Cerebellar nuclear complex (tissue), 1 donor: Measurements from ENCODE around the gene TRIM47.
"Not testable (repeated sequence)": the region's sequence is repeated elsewhere in the genome, so short reads cannot be mapped to it uniquely, and the experiment has no call there.

Experiments used
- DNase-seq, 2 experiments: peaks; one replicate each; lab custom pipeline; 2025; lab: John Stamatoyannopoulos, UW

TRIM47 gene

GRCh38 chr17:75870228-75870627 lies 8.2 kb downstream of the TRIM47 start:
- not testable (repeated sequence) for DNase-seq

GRCh38 chr17:75869282-75870141 lies 8.9 kb downstream of the TRIM47 start:
- DNase-seq = no peak

DNA sequence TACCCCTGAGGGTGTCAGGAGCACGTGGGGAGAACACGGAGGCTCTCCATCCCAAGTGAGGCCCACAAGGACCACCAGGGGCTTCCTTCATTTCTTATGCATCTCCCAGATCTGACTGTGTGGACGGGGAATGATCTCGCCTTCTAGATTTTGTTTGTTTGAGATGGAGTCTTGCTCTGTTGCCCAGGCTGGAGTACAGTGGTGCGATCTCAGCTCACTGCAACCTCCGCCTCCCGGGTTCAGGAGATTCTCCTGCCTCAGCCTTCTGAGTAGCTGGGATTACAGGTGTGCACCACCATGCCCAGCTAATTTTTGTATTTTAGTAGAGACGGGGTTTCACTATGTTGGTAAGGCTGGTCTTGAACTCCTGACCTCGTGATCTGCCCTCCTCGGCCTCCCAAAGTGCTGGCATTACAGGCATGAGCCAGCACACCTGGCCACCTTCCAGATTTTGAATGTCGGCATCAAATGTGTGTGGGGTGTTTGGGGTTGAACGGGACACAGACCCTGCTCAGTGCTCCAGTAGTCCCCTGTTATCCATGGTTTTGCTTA lies 9.6 kb downstream of the TRIM47 start:
- DNase-seq = not testable (repeated sequence)

GRCh38 chr17:75865404-75866188 lies 12.8 kb downstream of the TRIM47 start:
- DNase-seq = not testable (repeated sequence)

- DNase-seq = not testable (repeated sequence)
Measured at GRCh38 chr17:75864887-75865286, 13.5 kb downstream of the TRIM47 start.

DNA sequence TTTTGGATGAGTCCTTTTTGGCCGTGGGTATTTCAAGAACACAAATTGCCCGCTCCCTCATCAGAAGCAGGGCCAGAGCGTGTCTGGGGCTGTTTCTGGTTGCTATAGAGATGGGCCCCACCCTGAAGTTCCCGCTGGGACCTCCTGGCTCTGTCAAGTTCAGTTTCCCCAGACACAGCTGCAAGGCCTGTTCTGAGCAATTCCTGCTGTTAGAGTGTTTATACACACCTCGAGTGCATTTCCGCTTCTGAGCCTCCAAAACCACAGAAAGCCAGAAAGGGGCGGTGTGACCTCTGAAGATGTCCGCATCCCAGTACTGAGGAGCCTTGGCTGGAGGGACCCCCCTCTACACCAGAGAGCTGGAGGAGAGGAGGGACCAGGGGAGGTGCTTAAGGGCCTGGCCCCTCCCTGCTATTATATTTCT lies 13.9 kb downstream of the TRIM47 start:
- no peak for DNase-seq

- no peak for DNase-seq
Measured at GRCh38 chr17:75861927-75862317, 16.5 kb downstream of the TRIM47 start.

- not testable (repeated sequence) for DNase-seq
Measured at GRCh38 chr17:75859358-75859757, 19.0 kb downstream of the TRIM47 start.

DNA sequence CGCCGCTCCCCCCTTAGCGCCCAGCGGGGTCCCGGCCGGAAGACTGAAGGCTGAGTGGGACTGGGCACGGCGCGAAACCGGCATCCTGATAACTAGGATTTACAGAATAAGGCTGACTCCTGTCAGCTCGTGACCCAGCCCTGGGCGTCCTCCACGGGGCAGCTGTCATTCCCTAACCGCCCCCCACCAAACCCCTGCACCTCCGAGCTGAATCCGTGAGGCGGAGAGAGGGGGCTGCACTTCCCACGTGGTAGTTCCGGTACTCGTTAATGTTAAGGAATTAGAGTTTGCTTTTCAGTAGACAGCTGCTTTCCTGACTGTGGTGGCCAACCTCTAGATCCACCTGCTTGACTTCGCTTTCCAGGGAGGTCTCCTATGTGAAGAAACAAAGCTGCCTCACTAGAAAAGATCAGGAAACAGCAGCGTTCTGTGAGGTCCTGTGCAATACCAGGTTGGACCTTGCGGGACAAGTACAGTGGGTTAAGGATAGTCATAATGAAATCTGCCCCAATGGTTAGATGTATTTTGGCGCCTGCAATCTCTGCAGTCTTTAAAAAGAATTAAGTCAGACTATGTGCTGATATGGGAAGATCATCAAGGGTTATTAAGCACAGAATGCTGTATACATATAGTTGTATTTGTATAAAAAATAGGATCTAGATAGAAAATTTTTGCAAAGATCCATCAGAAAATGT lies 22.2 kb downstream of the TRIM47 start:
- no peak for DNase-seq

DNA sequence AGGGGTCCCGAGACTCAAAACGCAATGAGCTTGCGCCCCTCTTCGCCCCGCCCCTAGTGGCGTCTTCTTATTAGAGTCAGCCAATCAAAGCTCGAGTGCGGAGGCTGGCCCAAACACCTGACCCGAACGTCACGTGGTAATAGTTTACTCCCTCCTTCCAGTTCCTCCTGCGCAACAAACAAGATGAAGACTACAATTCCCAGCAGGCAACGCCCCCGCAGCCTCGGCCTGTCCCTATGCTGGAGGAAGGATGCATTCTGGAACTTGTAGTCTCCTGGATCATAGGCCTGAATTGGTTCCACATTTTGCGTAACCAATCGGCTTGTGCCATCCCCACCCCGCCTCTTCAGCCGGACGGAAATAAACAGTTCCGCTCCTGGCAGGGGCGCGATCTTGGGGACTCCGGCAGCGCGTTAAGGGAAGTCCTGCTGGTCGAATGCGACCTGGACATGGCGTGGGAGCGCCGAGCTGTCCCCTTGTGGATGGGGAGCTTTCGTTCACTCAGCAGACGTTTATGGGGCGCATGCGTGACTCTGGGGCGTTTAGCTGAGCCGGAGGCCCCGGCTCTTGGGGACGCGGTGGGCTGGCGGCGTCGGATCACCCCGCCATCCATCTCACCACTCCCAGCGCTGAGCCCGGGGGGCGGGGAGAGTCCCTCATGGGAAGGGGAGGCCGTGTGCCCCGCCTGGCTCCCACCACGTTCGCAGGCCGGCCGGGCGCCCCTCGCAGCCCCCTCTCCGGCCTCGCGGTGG lies 22.9 kb downstream of the TRIM47 start, which contains the start of gene WBP2:
WBP2 (minus strand) TSS at position 26 of the 752 bp plus-strand sequence. CDS start 38 bp downstream, outside the sequence.
- DNase-seq = peak; percentile 99 to 100

DNA sequence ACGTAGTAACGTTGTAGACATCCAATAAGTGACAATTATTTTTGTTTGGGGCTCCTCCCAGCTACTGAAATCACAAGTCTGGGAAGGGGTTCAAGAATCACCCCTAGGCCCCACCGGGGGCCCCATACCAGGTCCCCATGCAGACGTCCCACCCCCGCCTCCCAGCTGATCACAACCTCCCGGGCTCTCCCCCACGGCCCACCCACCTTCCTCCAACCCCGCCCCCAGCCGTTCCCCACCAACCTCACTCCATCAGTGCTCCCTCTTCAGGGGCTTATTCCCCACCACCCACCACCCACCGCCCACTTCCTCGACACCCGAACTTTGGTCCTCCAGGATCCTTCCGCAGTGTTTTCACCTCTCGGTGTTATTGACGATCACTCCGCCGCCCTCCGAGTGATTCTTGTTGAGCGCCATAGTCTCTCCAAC lies 23.5 kb downstream of the TRIM47 start:
- no peak for DNase-seq

- no peak for DNase-seq
Measured at GRCh38 chr17:75854101-75854748, 24.2 kb downstream of the TRIM47 start.

GRCh38 chr17:75853433-75853832 lies 24.9 kb downstream of the TRIM47 start:
- DNase-seq = no peak

GRCh38 chr17:75851693-75851991 lies 26.7 kb downstream of the TRIM47 start:
- DNase-seq = not testable (repeated sequence)

GRCh38 chr17:75850928-75851692 lies 27.3 kb downstream of the TRIM47 start:
- no peak for DNase-seq

DNA sequence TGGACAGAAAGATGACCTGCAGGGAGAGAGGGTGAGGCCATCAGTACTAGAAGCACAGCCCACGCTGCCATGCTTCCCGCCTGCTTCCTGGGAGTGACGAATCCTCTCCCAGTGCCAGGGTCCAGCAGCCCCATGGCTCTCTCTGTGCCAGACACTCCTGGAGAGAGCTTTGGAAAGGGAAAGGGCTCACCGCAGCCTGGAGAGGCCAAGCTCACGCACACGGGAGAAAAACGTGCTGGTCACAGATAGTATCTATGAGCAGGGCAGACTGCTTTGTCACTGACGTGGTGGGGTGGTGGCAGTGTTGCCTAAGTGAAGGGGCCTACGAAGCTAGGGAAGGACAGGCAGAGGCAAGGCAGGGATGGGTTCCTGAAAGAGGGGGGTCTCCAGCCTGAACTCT lies 28.7 kb downstream of the TRIM47 start:
- no peak for DNase-seq

DNA sequence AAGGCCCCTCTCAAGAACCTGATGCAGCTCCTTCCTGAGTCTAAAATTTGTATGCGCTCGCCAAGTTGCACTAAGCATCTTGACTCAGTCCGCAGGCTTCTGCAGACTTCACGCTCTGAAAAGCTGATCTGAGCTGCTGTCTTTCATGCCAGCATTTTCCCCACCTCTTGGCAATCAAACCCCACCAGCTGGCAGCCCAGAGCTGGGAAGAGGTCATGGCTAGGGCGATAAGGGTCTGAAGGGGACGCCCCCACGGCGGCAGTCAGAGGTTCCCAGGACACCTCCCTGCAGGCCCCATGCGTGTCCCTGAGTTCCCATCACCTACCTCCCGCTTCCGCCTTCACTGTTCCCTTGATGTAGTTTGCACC lies 29.1 kb downstream of the TRIM47 start:
- no peak for DNase-seq

DNA sequence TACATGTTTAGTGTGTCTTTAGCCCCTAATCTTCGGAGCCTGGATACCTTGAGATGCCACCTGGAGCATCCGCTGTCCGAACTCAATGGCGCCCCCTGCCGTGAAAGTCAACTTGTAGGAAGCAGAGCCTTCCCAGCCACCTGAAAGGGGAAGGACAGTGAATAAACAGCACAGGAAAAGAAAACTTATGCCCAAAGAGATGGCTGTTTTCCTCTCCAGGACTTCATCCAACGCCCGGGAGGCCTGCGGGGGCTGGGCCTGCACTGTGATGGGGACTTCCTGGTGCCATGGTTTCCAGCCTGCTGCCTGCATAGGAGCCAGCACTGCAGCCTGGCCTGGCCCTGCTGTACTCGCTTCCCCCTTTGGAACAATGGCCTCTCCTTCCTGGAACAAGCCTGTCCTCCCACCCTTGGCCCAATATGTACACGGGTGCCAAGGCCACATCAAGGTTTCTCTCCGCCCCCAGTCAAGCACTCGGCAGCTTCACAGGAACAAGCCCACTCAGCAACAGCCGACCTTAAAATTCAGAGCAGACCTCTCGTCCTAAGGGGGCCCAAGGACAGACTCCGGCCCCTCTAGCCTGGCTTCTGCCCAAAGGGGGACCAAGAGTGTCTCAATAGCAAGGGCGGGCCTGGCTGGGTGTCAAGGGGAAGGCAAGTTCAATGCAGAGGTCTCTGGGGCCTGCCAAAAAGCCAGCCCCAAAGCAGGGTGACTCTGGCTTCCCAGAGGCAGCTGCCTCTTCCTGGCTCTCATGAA lies 29.7 kb downstream of the TRIM47 start:
- DNase-seq = peak in 1 of 2 experiments; percentile 38
